Fibroblast of mammary gland (primary cell): ENCODE results near the gene DNAJC10.
A peak's percentile ranks its signal among the peaks of the same experiment; 100 is the strongest.

Experiments used
- DNase-seq: peaks from one replicate; pipeline ENCODE4 v3.0.0-alpha.2; 2010; ENCODE audit warnings: low read depth
- H3K4me3 ChIP-seq: 2 replicates; pipeline ENCODE4 v1.5.1; 2011; ENCODE audit warnings: low read depth, mild to moderate bottlenecking, low read length, moderate library complexity; ENCODE audit not compliant: control insufficient read depth
- TF ChIP-seq, protein P1 (sequence below): conservative IDR thresholded peaks from 2 replicates; pipeline ENCODE4 v1.5.1; 2011; ENCODE audit warnings: low read depth, low read length, inconsistent platforms; ENCODE audit not compliant: control insufficient read depth, insufficient read depth

The DNAJC10 gene

DNA sequence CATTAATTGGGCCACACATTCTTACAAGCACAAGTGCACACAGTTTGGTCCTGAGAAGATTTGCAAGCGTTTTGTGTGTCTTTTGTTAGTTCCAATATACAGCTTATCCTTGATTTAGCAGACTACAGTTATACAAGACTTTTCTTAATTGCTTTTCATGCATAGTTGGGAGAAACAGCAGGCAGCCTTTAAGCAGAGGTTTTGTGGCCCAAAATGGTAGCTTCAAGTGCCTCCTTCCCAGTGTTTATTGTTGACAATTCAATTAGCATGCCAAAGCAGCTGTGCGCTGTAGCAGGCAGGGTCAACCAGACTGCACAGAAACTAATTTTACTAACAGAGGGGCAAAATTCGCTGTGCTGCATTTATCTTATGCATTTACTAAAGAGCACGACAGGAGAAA, 102.9 kb downstream of the DNAJC10 start:
- TF ChIP-seq, protein P1, sequence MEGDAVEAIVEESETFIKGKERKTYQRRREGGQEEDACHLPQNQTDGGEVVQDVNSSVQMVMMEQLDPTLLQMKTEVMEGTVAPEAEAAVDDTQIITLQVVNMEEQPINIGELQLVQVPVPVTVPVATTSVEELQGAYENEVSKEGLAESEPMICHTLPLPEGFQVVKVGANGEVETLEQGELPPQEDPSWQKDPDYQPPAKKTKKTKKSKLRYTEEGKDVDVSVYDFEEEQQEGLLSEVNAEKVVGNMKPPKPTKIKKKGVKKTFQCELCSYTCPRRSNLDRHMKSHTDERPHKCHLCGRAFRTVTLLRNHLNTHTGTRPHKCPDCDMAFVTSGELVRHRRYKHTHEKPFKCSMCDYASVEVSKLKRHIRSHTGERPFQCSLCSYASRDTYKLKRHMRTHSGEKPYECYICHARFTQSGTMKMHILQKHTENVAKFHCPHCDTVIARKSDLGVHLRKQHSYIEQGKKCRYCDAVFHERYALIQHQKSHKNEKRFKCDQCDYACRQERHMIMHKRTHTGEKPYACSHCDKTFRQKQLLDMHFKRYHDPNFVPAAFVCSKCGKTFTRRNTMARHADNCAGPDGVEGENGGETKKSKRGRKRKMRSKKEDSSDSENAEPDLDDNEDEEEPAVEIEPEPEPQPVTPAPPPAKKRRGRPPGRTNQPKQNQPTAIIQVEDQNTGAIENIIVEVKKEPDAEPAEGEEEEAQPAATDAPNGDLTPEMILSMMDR, result no peak

DNA sequence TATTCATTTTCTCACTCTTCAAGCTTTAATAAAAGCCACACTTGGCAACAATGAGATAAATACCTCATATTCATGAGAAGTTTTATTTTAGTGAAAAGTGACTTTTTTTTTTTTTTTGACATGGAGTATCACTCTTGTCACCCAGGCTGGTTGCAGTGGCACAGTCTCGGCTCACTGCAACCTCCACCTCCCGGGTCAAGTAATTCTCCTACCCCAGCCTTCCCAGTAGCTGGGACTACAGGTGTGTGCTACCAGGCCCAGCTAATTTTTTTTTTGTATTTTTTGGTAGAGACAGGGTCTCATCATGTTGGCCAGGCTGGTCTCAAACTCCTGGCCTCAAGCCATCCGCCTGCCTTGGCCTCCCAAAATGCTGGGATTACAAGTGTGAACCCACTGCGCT, 103.4 kb downstream of the DNAJC10 start:
- H3K4me3 ChIP-seq, result no peak overlapping the region
- TF ChIP-seq, protein P1, result no peak
- DNase-seq, result no peak

More for the DNA sequence above, 102.9 kb downstream of the DNAJC10 start:
- no peak for DNase-seq
- H3K4me3 ChIP-seq, result no peak overlapping the region

DNA sequence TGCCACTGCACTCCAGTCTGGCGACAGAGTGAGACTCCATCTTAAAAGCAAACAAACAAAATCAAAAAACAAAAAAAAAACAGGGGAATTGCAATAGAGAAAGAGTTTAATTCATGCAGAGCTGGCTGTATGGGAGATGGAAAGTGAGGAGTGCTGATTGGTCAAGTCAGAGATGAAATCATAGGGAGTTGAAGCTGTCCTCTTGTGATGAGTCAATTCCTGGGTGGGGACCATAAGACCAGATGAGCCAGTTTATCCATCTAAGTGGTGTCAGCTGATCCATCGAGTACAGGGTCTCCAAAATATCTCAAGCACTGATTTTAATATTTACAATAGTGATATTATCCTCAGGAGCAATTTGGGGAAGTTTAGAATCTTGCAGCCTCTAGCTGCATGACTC, 105.1 kb downstream of the DNAJC10 start:
- peak; percentile 55 for DNase-seq
- TF ChIP-seq, protein P1, result no peak
- no peak overlapping the region for H3K4me3 ChIP-seq

DNA sequence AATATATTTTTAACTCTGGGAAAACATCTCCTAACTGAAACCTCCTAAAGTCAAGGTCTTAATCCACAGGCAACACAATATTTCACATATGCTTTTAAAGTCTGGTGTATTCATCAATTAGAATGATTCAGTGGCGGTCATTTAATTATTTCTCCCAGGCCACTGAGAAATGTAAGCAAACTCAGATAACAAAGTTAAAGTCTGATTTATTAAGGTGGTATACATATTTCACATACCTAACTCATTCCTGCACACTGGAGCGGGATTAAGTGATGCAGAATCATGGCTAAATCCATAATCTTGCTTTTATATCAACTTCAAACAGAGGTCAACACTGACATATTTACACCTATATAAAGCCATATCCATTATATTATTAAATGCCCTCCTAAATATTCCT, 106.7 kb downstream of the DNAJC10 start:
- TF ChIP-seq, protein P1, result no peak
- DNase-seq, result no peak
- H3K4me3 ChIP-seq, result no peak overlapping the region

DNA sequence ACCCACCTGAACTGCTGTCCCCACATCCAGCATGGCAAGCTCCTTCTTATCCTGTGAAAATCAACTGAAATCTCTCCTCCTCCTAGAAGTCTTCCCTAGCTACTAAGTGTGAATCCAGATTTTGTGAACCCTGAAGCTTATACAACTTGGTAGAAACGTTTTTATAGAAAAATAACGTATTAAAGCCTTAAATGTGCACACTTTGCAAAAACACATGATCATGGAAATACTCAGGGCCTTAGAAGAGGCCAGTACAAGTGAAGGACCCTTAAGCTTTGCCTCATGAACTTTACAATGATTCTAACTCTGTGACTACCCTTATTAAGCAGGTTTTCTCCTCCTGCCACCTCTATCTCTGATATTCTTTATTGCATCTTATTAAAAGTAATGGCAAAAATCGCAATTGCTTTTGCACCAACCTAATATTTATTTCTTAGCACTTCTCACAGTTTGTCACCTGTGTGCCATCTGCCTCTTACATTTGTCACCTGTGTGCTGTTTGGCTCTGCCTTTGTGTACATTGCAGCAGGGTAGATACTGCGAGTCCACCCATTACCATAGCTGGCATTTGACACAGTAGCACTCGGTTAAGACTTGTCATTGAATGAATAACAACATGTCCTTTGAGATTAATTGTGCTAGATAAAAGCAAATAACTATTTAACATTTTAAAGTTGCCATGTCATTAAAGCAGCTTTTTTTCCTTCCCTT, 108.2 kb downstream of the DNAJC10 start:
- no peak for DNase-seq
- TF ChIP-seq, protein P1, result no peak
- H3K4me3 ChIP-seq, result no peak overlapping the region

DNA sequence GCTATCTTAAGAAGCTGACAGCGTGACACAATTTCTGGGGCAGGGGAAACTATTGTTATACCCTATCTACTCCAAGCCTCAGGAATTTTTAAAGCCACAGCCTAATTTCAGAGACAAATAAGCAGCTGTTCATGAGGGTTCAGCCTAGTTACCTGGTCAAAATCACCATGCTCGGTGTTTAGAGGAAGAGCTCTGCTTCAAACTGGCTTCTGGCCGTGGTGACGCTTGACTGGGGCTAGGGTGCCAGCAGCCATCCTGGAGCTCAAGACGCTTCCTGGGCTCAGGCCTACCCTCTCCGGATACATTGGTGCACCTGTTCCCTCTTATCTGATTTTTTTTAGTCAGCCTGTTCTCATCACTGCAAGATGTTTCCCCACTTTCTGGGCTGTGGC, 108.7 kb downstream of the DNAJC10 start:
- TF ChIP-seq, protein P1, result no peak
- no peak for DNase-seq
- H3K4me3 ChIP-seq, result no peak overlapping the region
